Neural cell (in vitro differentiated cells): ENCODE results near the gene SLC23A3. TPM values are rescaled to one million over a fixed set of nuclear protein-coding genes. Genes with fewer than 3 reads are reported as not detected.

Source experiments
- MXI1 ChIP-seq: fragments of 450-650 bp; conservative IDR thresholded peaks from 2 replicates; pipeline ENCODE4 v1.6.1; 2014; ENCODE audit warnings: antibody characterized with exemption, mild to moderate bottlenecking; ENCODE audit not compliant: poor library complexity, severe bottlenecking
- polyA plus RNA-seq: library from polyadenylated mRNA; depleted of rRNA; stranded (reverse); fragments of >200 nt; gene quantifications from 2 replicates; pipeline ENCODE4 v1.2.3, GENCODE V29; 2014

SLC23A3 gene
- polyA plus RNA-seq, 1 donor from 2014 or later = 0.28 TPM

- no peak for TF ChIP-seq MXI1
Measured at GRCh38 chr2:219112062-219112406, 57.8 kb downstream of the SLC23A3 start (continued).

Other genes starting within 250 kb of the SLC23A3 start
- 2.0 and 3.1 TPM in 2 replicates for gene CDK5R2, start 210.4 kb downstream of the SLC23A3 start, polyA plus RNA-seq
- not detected in 2 replicates for gene FEV, start 184.8 kb downstream of the SLC23A3 start, polyA plus RNA-seq
- not detected in 2 replicates for gene CRYBA2, start 176.6 kb downstream of the SLC23A3 start, polyA plus RNA-seq
- gene CFAP65, start 128.5 kb downstream of the SLC23A3 start, polyA plus RNA-seq = 1.1 and 1.7 TPM in 2 replicates
- 0.36 TPM in 1 of 2 replicates, not detected in the other for gene IHH, start 109.1 kb downstream of the SLC23A3 start, polyA plus RNA-seq
- 10.7 and 12.7 TPM in 2 replicates for gene NHEJ1, start 9.2 kb downstream of the SLC23A3 start, polyA plus RNA-seq
- 87.7 and 89.1 TPM in 2 replicates for gene CNPPD1, start 6.9 kb upstream of the SLC23A3 start, polyA plus RNA-seq
- 156 and 164 TPM in 2 replicates for gene RETREG2, start 8.2 kb upstream of the SLC23A3 start, polyA plus RNA-seq
- 73.6 and 101 TPM in 2 replicates for gene ZFAND2B, start 36.8 kb upstream of the SLC23A3 start, polyA plus RNA-seq
- 28.1 and 37.0 TPM in 2 replicates for gene ABCB6, start 48.9 kb upstream of the SLC23A3 start, polyA plus RNA-seq
- gene ATG9A, start 59.6 kb upstream of the SLC23A3 start, polyA plus RNA-seq = 25.6 and 26.2 TPM in 2 replicates
- 185 and 204 TPM in 2 replicates for gene ANKZF1, start 59.8 kb upstream of the SLC23A3 start, polyA plus RNA-seq
- 8.0 and 12.9 TPM in 2 replicates for gene GLB1L, start 75.4 kb upstream of the SLC23A3 start, polyA plus RNA-seq
- gene STK16, start 75.5 kb upstream of the SLC23A3 start, polyA plus RNA-seq = 64.9 and 96.5 TPM in 2 replicates
- gene TUBA4B, start 83.2 kb upstream of the SLC23A3 start, polyA plus RNA-seq = not detected in 2 replicates
- 0.82 TPM in 1 of 2 replicates, not detected in the other for gene TUBA4A, start 83.9 kb upstream of the SLC23A3 start, polyA plus RNA-seq
- gene DNAJB2, start 109.3 kb upstream of the SLC23A3 start, polyA plus RNA-seq = 145 and 172 TPM in 2 replicates
- gene PTPRN, start 139.4 kb upstream of the SLC23A3 start, polyA plus RNA-seq = 66.4 and 82.1 TPM in 2 replicates
- gene RESP18, start 162.7 kb upstream of the SLC23A3 start, polyA plus RNA-seq = not detected in 2 replicates
- 11.9 and 16.7 TPM in 2 replicates for gene DNPEP, start 217.9 kb upstream of the SLC23A3 start, polyA plus RNA-seq
- gene DES, start 248.3 kb upstream of the SLC23A3 start, polyA plus RNA-seq = not detected in 2 replicates